ENCODE measurements around the gene PAPPA2.

The PAPPA2 gene

DNA sequence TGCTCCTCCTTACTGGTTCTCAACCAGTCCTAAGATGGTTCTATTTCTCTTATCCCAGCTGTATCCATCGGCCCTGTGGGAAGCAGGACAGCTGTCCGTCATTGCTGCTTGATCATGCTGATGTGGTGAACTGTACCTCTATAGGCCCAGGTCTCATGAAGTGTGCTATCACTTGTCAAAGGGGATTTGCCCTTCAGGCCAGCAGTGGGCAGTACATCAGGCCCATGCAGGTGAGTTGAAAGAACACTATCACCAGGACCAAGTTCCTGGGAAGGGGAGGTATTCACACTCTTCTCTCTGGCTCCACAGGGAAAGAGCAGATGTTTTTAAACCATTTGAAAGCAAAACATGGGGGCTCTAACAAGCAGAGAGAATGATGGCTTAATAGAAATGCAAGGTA, 302.6 kb downstream of the PAPPA2 start:
- DNase-seq (ENCODE audit: low read depth in 2 of 2), result no peak

- DNase-seq (ENCODE audit: low read depth in 2 of 2), result no peak
Measured at GRCh38 chr1:176766779-176767178, 303.8 kb downstream of the PAPPA2 start.

GRCh38 chr1:176767714-176768136, 304.8 kb downstream of the PAPPA2 start:
- DNase-seq (ENCODE audit: low read depth in 2 of 2), result no peak

- DNase-seq (ENCODE audit: low read depth in 2 of 2), result no peak
Measured at GRCh38 chr1:176768532-176768931, 305.6 kb downstream of the PAPPA2 start.

GRCh38 chr1:176770066-176770465, 307.1 kb downstream of the PAPPA2 start:
- no peak for DNase-seq (ENCODE audit: low read depth in 2 of 2)

DNA sequence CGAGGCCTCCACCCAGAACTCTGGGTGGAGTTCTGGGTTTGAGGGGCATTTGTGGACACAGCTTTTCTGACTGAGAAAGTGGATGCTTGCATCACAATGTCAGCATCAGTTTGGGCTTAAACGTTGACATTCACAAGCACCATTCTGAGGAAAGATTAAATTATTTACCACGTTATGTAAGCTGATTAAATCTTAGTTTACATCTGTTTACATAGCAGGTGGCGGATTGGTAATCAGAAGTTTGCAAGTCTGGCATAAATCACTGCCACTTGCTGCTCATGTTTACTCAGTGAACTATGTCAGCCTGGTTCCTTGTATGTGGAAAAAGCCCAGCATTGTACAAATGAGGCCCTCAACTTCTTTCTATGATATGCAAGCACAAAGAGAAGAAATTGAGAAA, 310.1 kb downstream of the PAPPA2 start:
- DNase-seq (ENCODE audit: low read depth in 2 of 2), result no peak

GRCh38 chr1:176774224-176774623, 311.2 kb downstream of the PAPPA2 start:
- no peak for DNase-seq (ENCODE audit: low read depth in 2 of 2)

- no peak for DNase-seq (ENCODE audit: low read depth in 2 of 2)
Measured at GRCh38 chr1:176775378-176775777, 312.4 kb downstream of the PAPPA2 start.

GRCh38 chr1:176775996-176776395, 313.0 kb downstream of the PAPPA2 start:
- DNase-seq (ENCODE audit: low read depth in 2 of 2), result no peak

- DNase-seq (ENCODE audit: low read depth in 2 of 2), result no peak
Measured at GRCh38 chr1:176778056-176778455, 315.1 kb downstream of the PAPPA2 start.

DNA sequence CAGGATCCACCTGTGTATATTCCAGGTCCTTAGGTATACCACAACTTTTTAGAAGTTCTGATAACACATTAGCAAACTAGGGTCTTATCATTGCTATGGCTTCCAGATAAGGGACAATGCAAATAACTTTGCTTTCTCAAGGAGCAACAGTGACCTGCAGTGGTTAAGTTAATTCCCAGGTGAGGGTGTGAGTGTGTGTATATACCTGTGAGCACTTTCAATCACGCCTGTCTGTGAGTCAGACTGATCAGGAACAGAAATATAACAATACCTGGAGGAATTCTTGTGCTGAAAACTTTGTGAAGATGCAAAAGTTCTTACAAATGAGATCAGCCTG, 317.0 kb downstream of the PAPPA2 start:
- no peak for DNase-seq (ENCODE audit: low read depth in 2 of 2)

DNA sequence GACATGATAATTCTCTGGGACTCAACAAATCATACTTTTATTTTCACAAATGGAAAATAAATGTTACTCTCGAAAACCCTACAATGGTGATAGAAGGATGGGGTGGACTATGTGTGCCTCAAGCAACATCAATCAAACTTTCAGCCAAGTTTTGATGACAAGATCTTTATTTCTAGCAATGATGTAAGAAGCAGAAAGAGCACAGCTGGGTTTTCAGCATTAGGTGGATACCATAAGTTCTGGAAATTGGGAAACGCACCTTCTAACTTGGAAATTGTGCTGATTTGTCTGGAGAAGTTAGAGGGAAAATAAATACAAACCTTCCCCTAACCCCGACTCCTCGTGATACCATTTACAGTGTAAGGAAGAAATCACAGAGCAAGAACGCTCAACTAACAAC, 320.3 kb downstream of the PAPPA2 start:
- no peak for DNase-seq (ENCODE audit: low read depth in 2 of 2)

DNA sequence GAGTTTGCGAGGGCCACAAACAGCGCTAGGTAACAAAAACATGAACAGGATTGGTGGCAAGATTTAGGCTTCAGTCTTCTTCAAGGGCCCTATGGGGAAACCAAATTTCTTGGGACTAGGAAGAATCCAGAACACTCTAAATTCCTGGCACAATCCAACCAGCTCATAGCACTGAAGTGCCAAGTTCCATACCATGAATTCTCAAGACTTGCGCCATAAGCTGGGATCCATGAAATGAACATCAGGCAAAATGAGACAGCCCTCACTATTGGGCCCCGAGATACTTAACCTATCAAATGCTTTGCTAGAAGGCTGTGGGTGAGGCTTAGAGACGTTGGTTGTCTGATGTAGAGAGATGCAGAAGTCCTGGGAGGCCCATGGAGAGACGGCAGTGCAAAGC, 322.1 kb downstream of the PAPPA2 start:
- DNase-seq (ENCODE audit: low read depth in 2 of 2), result no peak

GRCh38 chr1:176785791-176786190, 322.8 kb downstream of the PAPPA2 start:
- DNase-seq (ENCODE audit: low read depth in 2 of 2), result no peak

- no peak for DNase-seq (ENCODE audit: low read depth in 2 of 2)
Measured at GRCh38 chr1:176786274-176786673, 323.3 kb downstream of the PAPPA2 start.

DNA sequence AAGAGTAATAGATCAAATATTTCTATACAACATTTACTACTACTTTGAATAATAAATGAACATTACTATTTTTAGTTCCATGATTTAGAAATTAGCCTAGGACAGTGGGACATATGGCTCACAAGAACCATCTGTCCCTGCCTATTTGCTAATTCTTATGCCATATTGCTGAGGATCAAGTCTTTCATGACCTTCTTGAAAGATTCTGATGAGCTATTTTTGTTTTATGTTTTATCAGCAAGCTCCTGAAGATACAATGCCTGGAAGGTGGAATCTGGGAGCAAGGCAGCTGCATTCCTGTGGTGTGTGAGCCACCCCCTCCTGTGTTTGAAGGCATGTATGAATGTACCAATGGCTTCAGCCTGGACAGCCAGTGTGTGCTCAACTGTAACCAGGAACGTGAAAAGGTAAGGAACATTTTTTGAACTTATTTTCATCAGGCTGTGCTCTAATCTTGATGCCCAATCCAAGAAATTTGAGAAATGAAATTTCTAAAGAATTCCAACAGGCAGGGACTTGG, 326.7 kb downstream of the PAPPA2 start:
- no peak for DNase-seq (ENCODE audit: low read depth in 2 of 2)

- no peak for DNase-seq (ENCODE audit: low read depth in 2 of 2)
Measured at GRCh38 chr1:176790786-176791185, 327.8 kb downstream of the PAPPA2 start.

- DNase-seq (ENCODE audit: low read depth in 2 of 2), result no peak
Measured at GRCh38 chr1:176791906-176792305, 328.9 kb downstream of the PAPPA2 start.

GRCh38 chr1:176794897-176795508, 332.0 kb downstream of the PAPPA2 start:
- no peak for DNase-seq (ENCODE audit: low read depth in 2 of 2)

DNA sequence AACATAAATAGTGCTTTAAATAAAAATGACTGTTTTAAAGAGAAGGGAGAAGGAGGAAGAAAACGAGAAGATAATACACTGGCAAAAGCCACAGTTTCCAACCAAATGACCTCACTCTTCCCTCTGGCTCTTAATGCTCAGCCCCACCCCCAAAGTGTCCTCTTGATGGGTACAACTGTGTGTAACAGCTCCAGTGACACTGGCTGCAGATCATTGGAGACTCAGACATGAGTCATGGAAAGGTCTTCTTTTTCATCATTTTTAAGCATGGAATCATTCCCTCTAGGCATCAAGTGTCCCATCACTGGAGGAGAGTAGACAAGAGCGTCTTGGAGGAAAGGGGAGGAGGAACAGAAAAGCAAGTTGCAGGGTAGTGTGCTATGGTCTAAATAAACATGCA, 333.0 kb downstream of the PAPPA2 start:
- DNase-seq (ENCODE audit: low read depth in 2 of 2), result no peak

DNA sequence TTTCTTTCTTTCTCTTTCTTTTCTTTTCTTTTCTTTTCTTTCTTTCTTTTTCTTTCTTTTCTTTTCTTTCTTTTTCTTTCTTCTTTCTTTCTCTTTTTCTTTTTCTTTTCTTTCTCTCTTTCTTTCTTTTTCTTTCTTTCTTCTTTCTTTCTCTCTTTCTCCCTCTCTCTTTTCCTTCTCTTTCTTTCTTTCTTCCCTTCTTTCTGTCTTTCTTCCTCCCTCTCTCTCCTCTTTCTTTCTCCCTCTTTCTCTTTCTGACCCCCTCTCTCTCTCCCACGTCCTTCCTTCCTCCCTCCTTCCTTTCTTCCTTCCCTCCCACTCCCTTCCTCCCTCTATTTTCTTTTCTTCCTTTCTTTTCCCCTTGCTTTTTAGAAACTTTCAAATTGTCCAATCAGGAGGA, 333.6 kb downstream of the PAPPA2 start:
- no peak for DNase-seq (ENCODE audit: low read depth in 2 of 2)

DNA sequence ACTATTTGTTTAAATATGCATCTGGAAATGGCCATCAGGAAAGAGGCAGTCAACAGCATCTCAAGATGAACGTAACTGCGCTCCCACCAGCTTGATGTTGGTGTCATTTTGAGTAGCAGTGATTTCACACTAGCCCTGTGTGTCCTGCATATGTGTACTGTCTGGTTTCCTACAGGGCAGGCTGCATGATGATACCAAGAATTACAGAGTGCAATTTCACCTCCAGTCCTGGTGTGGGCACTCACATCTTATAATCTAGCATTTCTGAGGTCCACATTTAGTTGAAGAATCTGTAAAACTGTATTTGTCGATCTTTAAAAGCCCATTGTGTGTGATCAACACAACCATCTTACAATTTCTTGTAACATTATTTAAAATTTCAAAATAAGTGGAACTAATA, 336.4 kb downstream of the PAPPA2 start:
- DNase-seq (ENCODE audit: low read depth in 2 of 2), result no peak

DNA sequence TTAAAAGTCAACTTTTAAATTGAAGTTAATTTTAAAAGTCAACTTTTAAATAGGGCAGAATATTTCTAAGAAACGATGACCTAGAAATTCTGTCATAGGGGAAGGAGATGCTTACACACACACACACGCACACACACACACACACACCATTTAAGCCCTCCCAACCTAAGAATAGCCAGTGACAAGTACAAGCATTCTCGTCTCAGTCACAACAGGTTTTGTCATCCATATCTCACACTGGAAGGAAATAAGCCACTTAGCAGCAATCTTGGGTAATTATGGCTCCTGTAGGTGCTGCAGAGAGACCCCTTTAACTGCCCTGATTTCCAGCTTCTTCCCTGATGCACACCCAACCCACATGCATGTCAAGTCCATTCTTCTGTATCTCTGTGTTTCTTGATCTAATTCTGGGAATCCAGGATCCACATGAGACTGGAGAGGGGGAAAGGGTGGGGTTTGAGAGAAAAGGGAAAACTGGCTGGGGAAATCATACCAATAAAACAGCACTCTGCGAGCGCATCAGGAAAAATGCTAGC, 338.1 kb downstream of the PAPPA2 start:
- DNase-seq (ENCODE audit: low read depth in 2 of 2), result no peak

- DNase-seq (ENCODE audit: low read depth in 2 of 2), result no peak
Measured at GRCh38 chr1:176801514-176802020, 338.6 kb downstream of the PAPPA2 start.
